ENCODE results near the gene TBC1D10A.

DNA sequence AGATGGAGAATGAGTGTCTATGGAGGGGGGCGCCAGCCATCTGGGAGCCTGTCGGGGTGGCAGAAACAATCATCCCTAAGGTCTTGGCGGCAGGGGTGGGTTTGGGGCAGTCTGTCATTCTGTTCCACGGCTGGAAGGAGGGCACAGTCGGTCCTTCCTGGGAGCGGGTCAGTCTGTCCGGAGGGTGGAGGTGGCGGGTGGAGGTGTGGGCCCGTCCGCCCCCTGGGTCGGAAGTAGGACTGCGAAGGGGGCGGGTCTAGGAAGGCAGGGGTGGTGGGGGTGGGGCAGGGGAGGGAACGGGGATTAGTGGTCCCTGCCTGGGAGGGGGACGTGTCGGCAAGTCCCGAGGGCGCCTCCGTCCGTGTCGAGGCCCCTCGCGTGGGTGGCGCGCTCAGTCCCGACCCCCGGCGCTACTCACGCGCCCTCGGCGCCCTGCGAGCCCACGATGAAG lies 461 bp downstream of the TBC1D10A start:
- TF ChIP-seq CEBPB (IDR thresholded peaks at IDR 0.05) (no peak), CREB1 (IDR thresholded peaks at IDR 0.05; ENCODE audit: low read depth) (no peak), EGR1 (IDR thresholded peaks at IDR 0.05) (no peak)
